ENCODE results near the gene TGIF1. TPM values are rescaled to one million over a fixed set of nuclear protein-coding genes. Genes with fewer than 3 reads are reported as not detected.

Gene TGIF1
- total RNA-seq, 1 donor from 2014 or later = 45.8 TPM

- peaks cover 30% of the 10 kb centered on the region for H3K4me1 ChIP-seq
- H3K4me3 ChIP-seq = no peak overlapping the region
- H3K9me3 ChIP-seq = peaks cover 4% of the 10 kb centered on the region
- H3K27me3 ChIP-seq (ENCODE audit: low read depth) = no peaks in the 10 kb centered on the region
- no peak for DNase-seq
- peaks cover 25% of the 10 kb centered on the region for H3K36me3 ChIP-seq
- ATAC-seq = no peak
- TF ChIP-seq, protein P1, sequence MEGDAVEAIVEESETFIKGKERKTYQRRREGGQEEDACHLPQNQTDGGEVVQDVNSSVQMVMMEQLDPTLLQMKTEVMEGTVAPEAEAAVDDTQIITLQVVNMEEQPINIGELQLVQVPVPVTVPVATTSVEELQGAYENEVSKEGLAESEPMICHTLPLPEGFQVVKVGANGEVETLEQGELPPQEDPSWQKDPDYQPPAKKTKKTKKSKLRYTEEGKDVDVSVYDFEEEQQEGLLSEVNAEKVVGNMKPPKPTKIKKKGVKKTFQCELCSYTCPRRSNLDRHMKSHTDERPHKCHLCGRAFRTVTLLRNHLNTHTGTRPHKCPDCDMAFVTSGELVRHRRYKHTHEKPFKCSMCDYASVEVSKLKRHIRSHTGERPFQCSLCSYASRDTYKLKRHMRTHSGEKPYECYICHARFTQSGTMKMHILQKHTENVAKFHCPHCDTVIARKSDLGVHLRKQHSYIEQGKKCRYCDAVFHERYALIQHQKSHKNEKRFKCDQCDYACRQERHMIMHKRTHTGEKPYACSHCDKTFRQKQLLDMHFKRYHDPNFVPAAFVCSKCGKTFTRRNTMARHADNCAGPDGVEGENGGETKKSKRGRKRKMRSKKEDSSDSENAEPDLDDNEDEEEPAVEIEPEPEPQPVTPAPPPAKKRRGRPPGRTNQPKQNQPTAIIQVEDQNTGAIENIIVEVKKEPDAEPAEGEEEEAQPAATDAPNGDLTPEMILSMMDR (IDR thresholded peaks at IDR 0.05) = no peak
- no peak overlapping the region for H3K27ac ChIP-seq
- intact Hi-C loops (cut with DNase I) = no loop called here
Observed at GRCh38 chr18:3461704-3462103, 11.7 kb downstream of the TGIF1 start.

DNA sequence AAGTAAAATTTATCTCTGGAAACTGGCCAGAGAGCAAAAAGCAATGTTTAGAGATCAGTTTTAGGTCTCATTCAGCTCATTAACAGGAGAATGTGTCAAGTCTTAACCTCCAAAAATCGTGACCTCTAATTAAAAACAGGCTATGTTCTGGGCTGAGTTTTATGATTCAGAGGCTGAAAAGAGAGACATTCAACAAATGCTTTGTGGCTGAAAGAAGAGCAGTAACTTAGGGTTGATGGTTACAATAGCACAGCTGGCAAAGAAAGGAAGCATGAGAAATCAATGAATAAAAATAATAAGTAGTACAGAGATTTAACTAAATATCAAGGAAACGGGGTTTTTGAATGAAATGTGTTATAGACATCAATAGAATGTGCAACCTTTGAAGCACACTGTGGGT lies 13.1 kb downstream of the TGIF1 start:
- intact Hi-C loops (cut with DNase I) = no loop called here
- no peak for DNase-seq
- no peak for ATAC-seq
- Histone ChIP-seq H3K4me1 (peaks cover 23% of the 10 kb centered on the region), H3K27ac (no peak overlapping the region), H3K4me3 (no peak overlapping the region), H3K9me3 (peaks cover 4% of the 10 kb centered on the region), H3K36me3 (peaks cover 11% of the 10 kb centered on the region), H3K27me3 (ENCODE audit: low read depth) (no peaks in the 10 kb centered on the region)
- TF ChIP-seq, protein P1 (IDR thresholded peaks at IDR 0.05) = no peak

- H3K27ac ChIP-seq = no peak overlapping the region
- intact Hi-C loops (cut with DNase I) = no loop called here
- ATAC-seq = peak; percentile 34 to 51
Observed at GRCh38 chr18:3466045-3466444, 16.1 kb downstream of the TGIF1 start.

DNA sequence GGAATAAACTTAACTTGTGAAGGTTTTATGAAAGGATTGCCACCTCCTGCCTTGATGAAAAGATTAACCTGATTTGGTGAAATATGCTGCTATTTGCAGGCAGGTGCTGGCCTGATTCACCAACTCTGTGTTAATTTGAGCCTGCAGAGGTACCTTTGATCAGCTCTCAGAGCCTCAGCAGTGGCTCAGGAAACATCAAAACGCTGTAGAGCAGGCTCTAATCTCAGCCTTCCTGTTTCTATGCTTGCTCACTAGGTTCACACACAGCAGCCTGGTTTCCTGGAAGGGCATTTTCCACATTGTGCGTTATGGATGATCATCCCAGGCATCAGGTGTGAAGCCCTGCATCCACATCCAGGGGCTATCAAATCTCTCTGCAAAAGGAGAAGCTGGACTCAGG lies 16.9 kb downstream of the TGIF1 start:
- Histone ChIP-seq H3K27ac (no peak overlapping the region), H3K4me1 (peaks cover 8% of the 10 kb centered on the region), H3K4me3 (no peak overlapping the region), H3K27me3 (ENCODE audit: low read depth) (no peaks in the 10 kb centered on the region), H3K36me3 (no peaks in the 10 kb centered on the region), H3K9me3 (peaks cover 3% of the 10 kb centered on the region)
- TF ChIP-seq, protein P1 (IDR thresholded peaks at IDR 0.05) = no peak
- intact Hi-C loops (cut with DNase I) = no loop called here
- no peak for DNase-seq
- ATAC-seq = no peak

More at GRCh38 chr18:3466045-3466444, 16.1 kb downstream of the TGIF1 start:
- Histone ChIP-seq H3K36me3 (no peaks in the 10 kb centered on the region), H3K4me1 (peaks cover 8% of the 10 kb centered on the region), H3K27me3 (ENCODE audit: low read depth) (no peaks in the 10 kb centered on the region), H3K9me3 (peaks cover 4% of the 10 kb centered on the region), H3K4me3 (no peak overlapping the region)
- DNase-seq = no peak
- TF ChIP-seq, protein P1 (IDR thresholded peaks at IDR 0.05) = no peak

GRCh38 chr18:3468066-3468705 lies 18.2 kb downstream of the TGIF1 start:
- TF ChIP-seq, protein P1 (IDR thresholded peaks at IDR 0.05) = no peak
- DNase-seq = no peak
- Histone ChIP-seq H3K9me3 (no peaks in the 10 kb centered on the region), H3K36me3 (no peaks in the 10 kb centered on the region), H3K27ac (no peak overlapping the region), H3K27me3 (ENCODE audit: low read depth) (no peaks in the 10 kb centered on the region), H3K4me3 (no peak overlapping the region), H3K4me1 (peaks cover 8% of the 10 kb centered on the region)
- no peak for ATAC-seq
- intact Hi-C loops (cut with DNase I) = no loop called here
